Ovary (tissue), 3 donors: ENCODE measurements around the gene CYTH2.

Experiments
- EP300 ChIP-seq: sonication (generic); formaldehyde crosslinking; IDR thresholded peaks from one replicate; pipeline ENCODE4 v1.6.1; 2017; ENCODE audit warnings: antibody characterized with exemption
- POLR2A ChIP-seq: fragments of 450-650 bp; IDR thresholded peaks from one replicate; pipeline ENCODE4 v1.6.1; 2017; ENCODE audit warnings: antibody characterized with exemption, mild to moderate bottlenecking, moderate library complexity
- TF ChIP-seq, protein P1 (sequence below), 3 donors: fragments of 450-650 bp in 2 of 3; fragments of 200-600 bp in 1 of 3; IDR thresholded peaks; one replicate each; pipeline versions ENCODE4 v1.5.1 to v1.8.0; 2016 to 2022; ENCODE audit warnings: antibody characterized with exemption in 3 of 3, mild to moderate bottlenecking in 1 of 3
- donor health status: DM: no; HTN: no; CAD: no.

DNA sequence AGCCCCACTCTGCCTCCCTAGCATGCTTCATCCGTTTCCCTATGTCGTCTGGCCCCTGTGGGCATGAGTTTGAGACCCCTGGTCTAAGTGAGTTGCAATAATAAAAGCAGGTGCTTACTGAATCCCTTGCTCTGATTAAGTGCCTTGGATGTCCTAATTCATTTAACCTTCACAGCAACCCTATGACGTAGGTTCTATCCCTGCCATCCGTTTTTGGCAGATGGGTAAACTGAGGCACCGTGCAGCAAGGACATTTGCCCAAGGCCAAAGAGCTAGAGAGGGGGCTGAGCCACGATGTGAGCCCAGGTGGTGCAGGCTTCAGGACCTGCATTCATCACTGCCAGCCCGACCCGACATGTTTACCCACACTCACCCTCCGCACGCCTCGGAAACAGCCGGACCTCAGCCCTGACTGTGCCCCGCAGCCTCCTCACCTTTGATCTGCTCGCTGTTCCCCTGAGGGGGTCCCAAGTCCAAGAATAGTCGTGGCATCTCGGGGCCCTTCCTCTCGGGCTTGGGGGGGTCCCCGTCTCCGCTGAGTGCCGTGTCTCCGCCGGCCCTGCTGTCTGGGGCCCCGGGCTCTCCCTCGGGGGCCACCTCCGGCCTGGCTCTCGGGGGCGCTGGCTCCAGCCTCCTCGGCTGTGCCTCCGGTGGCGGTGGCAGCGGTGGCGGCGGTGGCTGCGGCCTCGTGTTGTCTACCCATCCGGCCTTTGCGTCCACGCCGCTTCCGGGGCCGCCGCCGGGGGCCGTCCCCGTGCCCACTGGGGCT, 28.0 kb downstream of the CYTH2 start:
- TF ChIP-seq, protein P1, sequence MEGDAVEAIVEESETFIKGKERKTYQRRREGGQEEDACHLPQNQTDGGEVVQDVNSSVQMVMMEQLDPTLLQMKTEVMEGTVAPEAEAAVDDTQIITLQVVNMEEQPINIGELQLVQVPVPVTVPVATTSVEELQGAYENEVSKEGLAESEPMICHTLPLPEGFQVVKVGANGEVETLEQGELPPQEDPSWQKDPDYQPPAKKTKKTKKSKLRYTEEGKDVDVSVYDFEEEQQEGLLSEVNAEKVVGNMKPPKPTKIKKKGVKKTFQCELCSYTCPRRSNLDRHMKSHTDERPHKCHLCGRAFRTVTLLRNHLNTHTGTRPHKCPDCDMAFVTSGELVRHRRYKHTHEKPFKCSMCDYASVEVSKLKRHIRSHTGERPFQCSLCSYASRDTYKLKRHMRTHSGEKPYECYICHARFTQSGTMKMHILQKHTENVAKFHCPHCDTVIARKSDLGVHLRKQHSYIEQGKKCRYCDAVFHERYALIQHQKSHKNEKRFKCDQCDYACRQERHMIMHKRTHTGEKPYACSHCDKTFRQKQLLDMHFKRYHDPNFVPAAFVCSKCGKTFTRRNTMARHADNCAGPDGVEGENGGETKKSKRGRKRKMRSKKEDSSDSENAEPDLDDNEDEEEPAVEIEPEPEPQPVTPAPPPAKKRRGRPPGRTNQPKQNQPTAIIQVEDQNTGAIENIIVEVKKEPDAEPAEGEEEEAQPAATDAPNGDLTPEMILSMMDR (IDR thresholded peaks at IDR 0.05), result no peak
- TF ChIP-seq POLR2A (no peak), EP300 (no peak)
